ENCODE data around the gene TRIM32.

- TF ChIP-seq GATA3 (IDR thresholded peaks at IDR 0.05; ENCODE audit: low read depth, low read length) (no peak), GATA2 (IDR thresholded peaks at IDR 0.05; ENCODE audit: low read depth, low read length) (no peak)
Measured at GRCh38 chr9:116718111-116718510, 31.0 kb downstream of the TRIM32 start.
